DOHH2 (cell line): ENCODE measurements around the gene PSMA8.
"Not testable (repeated sequence)": the region's sequence is repeated elsewhere in the genome, so short reads cannot be mapped to it uniquely, and the experiment has no call there.

Source experiments
- H3F3A ChIP-seq: fragments of 200-600 bp; sonication (generic), shearing (Covaris generic); 2 replicates; pipeline ENCODE4 v1.6.0; 2016; ENCODE audit warnings: antibody characterized with exemption, mild to moderate bottlenecking; ENCODE audit not compliant: control insufficient read depth, insufficient read depth
- H3K27ac ChIP-seq: fragments of 200-600 bp; sonication (generic); 2 replicates; pipeline ENCODE4 v1.5.1; 2014; ENCODE audit warnings: low read depth, mild to moderate bottlenecking, low read length, moderate library complexity
- H3K27me3 ChIP-seq: fragments of 200-600 bp; sonication (generic); 2 replicates; pipeline ENCODE4 v1.6.1; 2014; ENCODE audit warnings: mild to moderate bottlenecking, low read length, mixed read lengths; ENCODE audit not compliant: control insufficient read depth
- H3K36me3 ChIP-seq: fragments of 200-600 bp; sonication (generic); 2 replicates; pipeline ENCODE4 v1.6.1; 2014; ENCODE audit warnings: mild to moderate bottlenecking, low read length, moderate library complexity, mixed read lengths; ENCODE audit not compliant: control insufficient read depth
- H3K4me1 ChIP-seq: fragments of 200-600 bp; sonication (generic); 2 replicates; pipeline ENCODE4 v1.6.1; 2014; ENCODE audit warnings: mild to moderate bottlenecking, low read length, mixed read lengths; ENCODE audit not compliant: control insufficient read depth
- H3K4me2 ChIP-seq: fragments of 200-600 bp; sonication (generic); 2 replicates; pipeline ENCODE4 v1.6.0; 2014; ENCODE audit warnings: mild to moderate bottlenecking, low read length, moderate library complexity
- H3K4me3 ChIP-seq: fragments of 200-600 bp; sonication (generic); 2 replicates; pipeline ENCODE4 v1.5.1; 2014; ENCODE audit warnings: mild to moderate bottlenecking, low read length, mixed read lengths
- H3K79me2 ChIP-seq: fragments of 200-600 bp; sonication (generic); 2 replicates; pipeline ENCODE4 v1.6.1; 2014; ENCODE audit warnings: mild to moderate bottlenecking, low read length, mixed read lengths; ENCODE audit not compliant: control insufficient read depth
- H3K9me2 ChIP-seq: fragments of 200-600 bp; sonication (generic); replicated peaks from 2 replicates; pipeline ENCODE4 v1.6.1; 2014; ENCODE audit warnings: mild to moderate bottlenecking, low read length, mixed read lengths; ENCODE audit not compliant: control insufficient read depth
- H3K9me3 ChIP-seq: fragments of 200-600 bp; sonication (generic); 2 replicates; pipeline ENCODE4 v1.6.1; 2014; ENCODE audit warnings: antibody characterized with exemption, low read length, mixed read lengths; ENCODE audit not compliant: control insufficient read depth, insufficient read depth
- H4K20me1 ChIP-seq: fragments of 200-600 bp; sonication (generic); 2 replicates; pipeline ENCODE4 v1.6.0; 2014; ENCODE audit warnings: low read depth, mild to moderate bottlenecking, antibody characterized with exemption, low read length, moderate library complexity; ENCODE audit not compliant: control insufficient read depth, insufficient read depth
- CTCF ChIP-seq: fragments of 200-600 bp; sonication (generic); IDR thresholded peaks from one replicate; pipeline ENCODE4 v1.5.1; 2014; ENCODE audit warnings: antibody characterized with exemption, mild to moderate bottlenecking, low read depth, low read length; ENCODE audit not compliant: poor library complexity, severe bottlenecking
- EZH2phosphoT487 ChIP-seq: fragments of 200-600 bp; sonication (generic); IDR thresholded peaks from 2 replicates; pipeline ENCODE4 v1.6.1; 2017; ENCODE audit warnings: borderline replicate concordance, mild to moderate bottlenecking, antibody characterized with exemption, low read length, moderate library complexity, mixed read lengths

Gene PSMA8

DNA sequence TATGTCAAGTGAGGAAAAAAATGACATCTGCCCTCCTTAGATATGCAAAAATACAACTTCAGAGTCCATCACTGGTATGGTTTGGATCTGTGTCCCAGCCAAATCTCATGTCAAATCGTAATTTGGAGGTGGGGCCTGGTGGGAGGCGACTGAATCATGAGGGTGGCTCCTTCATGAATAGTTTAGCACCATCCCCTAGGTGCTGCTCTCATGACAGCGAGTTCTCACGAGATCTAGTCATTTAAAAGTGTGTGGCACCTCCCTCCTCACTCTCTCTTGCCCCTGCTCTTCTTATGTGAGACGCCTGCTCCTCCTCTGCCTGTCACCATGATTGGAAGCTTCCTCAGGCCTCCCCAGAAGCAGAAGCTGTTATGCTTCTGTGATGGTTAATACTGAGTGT is 5.9 kb upstream of the PSMA8 start:
- Histone ChIP-seq H3F3A (no peaks in the 10 kb centered on the region; the same call in 1 of the 2 replicates), H3K9me2 (no peaks in the 10 kb centered on the region), H3K27me3 (no peaks in the 10 kb centered on the region), H4K20me1 (no peaks in the 10 kb centered on the region), H3K4me3 (no peak overlapping the region), H3K4me2 (no peak overlapping the region), H3K36me3 (no peaks in the 10 kb centered on the region), H3K4me1 (peaks cover 6% of the 10 kb centered on the region), H3K79me2 (no peaks in the 10 kb centered on the region), H3K27ac (no peak overlapping the region), H3K9me3 (no peaks in the 10 kb centered on the region)
- no peak for TF ChIP-seq CTCF
- no peak for TF ChIP-seq EZH2phosphoT487

- H3F3A ChIP-seq, H3K79me2 ChIP-seq, H3K27me3 ChIP-seq, H3K4me1 ChIP-seq, H3K36me3 ChIP-seq, H3K4me3 ChIP-seq, H4K20me1 ChIP-seq, H3K9me2 ChIP-seq, H3K27ac ChIP-seq, H3K9me3 ChIP-seq, H3K4me2 ChIP-seq: not testable (repeated sequence)
Measured at GRCh38 chr18:26128192-26128591, 5.5 kb upstream of the PSMA8 start.

- Histone ChIP-seq H3F3A (peaks cover 4% of the 10 kb centered on the region), H3K36me3 (peaks cover 9% of the 10 kb centered on the region), H3K4me3 (peak overlapping the region; percentile 78), H4K20me1 (no peaks in the 10 kb centered on the region), H3K9me3 (no peaks in the 10 kb centered on the region), H3K79me2 (peaks cover 39% of the 10 kb centered on the region), H3K27me3 (no peaks in the 10 kb centered on the region), H3K4me1 (peaks cover 42% of the 10 kb centered on the region), H3K9me2 (no peaks in the 10 kb centered on the region), H3K27ac (peak overlapping the region; percentile 87), H3K4me2 (peak overlapping the region; percentile 65)
- no peak for TF ChIP-seq CTCF
- TF ChIP-seq EZH2phosphoT487 = no peak
Measured at GRCh38 chr18:26134107-26134506, 438 bp downstream of the PSMA8 start.

DNA sequence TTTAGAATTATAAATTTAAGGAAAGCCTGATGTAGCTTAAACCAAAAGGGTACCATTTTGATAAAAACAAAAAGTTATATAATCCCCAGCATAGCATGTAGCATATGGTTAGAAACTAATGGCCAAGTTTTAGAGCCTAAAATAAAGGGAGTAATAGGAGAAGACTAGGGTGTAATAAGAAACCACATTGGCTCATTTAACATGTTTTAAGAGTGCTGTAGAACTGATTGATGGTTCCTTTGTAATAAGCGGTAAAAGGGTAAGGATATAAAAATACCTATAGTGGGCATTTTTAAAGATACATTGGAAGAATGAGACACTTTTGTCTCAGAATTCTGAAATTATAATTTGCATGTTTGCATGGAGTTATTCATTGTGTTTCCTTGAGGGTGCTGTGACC is 1.9 kb downstream of the PSMA8 start:
- H3K4me2 ChIP-seq = peak overlapping the region; percentile 65
- no peak for TF ChIP-seq CTCF
- no peak for TF ChIP-seq EZH2phosphoT487
- no peaks in the 10 kb centered on the region for H3K27me3 ChIP-seq
- peaks cover 17% of the 10 kb centered on the region for H3K36me3 ChIP-seq
- peak overlapping the region; percentile 78 for H3K4me3 ChIP-seq
- H3K4me1 ChIP-seq = peaks cover 42% of the 10 kb centered on the region
- H4K20me1 ChIP-seq = no peaks in the 10 kb centered on the region
- H3K79me2 ChIP-seq = peaks cover 52% of the 10 kb centered on the region
- no peaks in the 10 kb centered on the region for H3K9me2 ChIP-seq
- peak overlapping the region; percentile 87 for H3K27ac ChIP-seq
- no peaks in the 10 kb centered on the region for H3K9me3 ChIP-seq
- peaks cover 4% of the 10 kb centered on the region for H3F3A ChIP-seq
